ENCODE data around the gene VPS8.

VPS8 gene

GRCh38 chr3:184785890-184786279 is 26.1 kb upstream of the VPS8 start:
- Histone ChIP-seq H3K9me3 (ENCODE audit: control insufficient read depth, low read length) (no peaks in the 10 kb centered on the region), H3K4me3 (ENCODE audit: insufficient read depth, low read depth, low read length) (no peak overlapping the region), H3K27ac (ENCODE audit: insufficient read depth, low read depth, low read length, poor library complexity, severe bottlenecking) (no peak overlapping the region), H3K36me3 (ENCODE audit: control insufficient read depth, insufficient read depth, low read length) (no peaks in the 10 kb centered on the region), H3K4me1 (ENCODE audit: control insufficient read depth, insufficient read depth, low read length) (no peaks in the 10 kb centered on the region), H3K27me3 (ENCODE audit: control insufficient read depth, insufficient read depth, low read length, poor library complexity, severe bottlenecking) (no peaks in the 10 kb centered on the region)
- WGBS, 2 experiments = 86 to 91% methylated on average over 12 of the region's 12 CpGs

GRCh38 chr3:184786280-184786941 is 25.6 kb upstream of the VPS8 start:
- WGBS, 2 experiments = 74 to 75% methylated on average over 10 of the region's 10 CpGs

GRCh38 chr3:184788751-184789150 is 23.2 kb upstream of the VPS8 start:
- whole genome bisulfite sequencing, 2 experiments = 85 to 91% methylated on average over 4 of the region's 4 CpGs
- no peaks in the 10 kb centered on the region for H3K4me1 ChIP-seq (ENCODE audit: control insufficient read depth, insufficient read depth, low read length)
- H3K27me3 ChIP-seq (ENCODE audit: control insufficient read depth, insufficient read depth, low read length, poor library complexity, severe bottlenecking) = no peaks in the 10 kb centered on the region
- no peaks in the 10 kb centered on the region for H3K9me3 ChIP-seq (ENCODE audit: control insufficient read depth, low read length)
- no peak overlapping the region for H3K27ac ChIP-seq (ENCODE audit: insufficient read depth, low read depth, low read length, poor library complexity, severe bottlenecking)
- no peaks in the 10 kb centered on the region for H3K36me3 ChIP-seq (ENCODE audit: control insufficient read depth, insufficient read depth, low read length)
- H3K4me3 ChIP-seq (ENCODE audit: insufficient read depth, low read depth, low read length) = no peak overlapping the region

More at GRCh38 chr3:184786280-184786941, 25.6 kb upstream of the VPS8 start:
- Histone ChIP-seq H3K4me3 (ENCODE audit: insufficient read depth, low read depth, low read length) (no peak overlapping the region), H3K4me1 (ENCODE audit: control insufficient read depth, insufficient read depth, low read length) (no peaks in the 10 kb centered on the region), H3K36me3 (ENCODE audit: control insufficient read depth, insufficient read depth, low read length) (no peaks in the 10 kb centered on the region), H3K27me3 (ENCODE audit: control insufficient read depth, insufficient read depth, low read length, poor library complexity, severe bottlenecking) (no peaks in the 10 kb centered on the region), H3K27ac (ENCODE audit: insufficient read depth, low read depth, low read length, poor library complexity, severe bottlenecking) (no peak overlapping the region), H3K9me3 (ENCODE audit: control insufficient read depth, low read length) (no peaks in the 10 kb centered on the region)

GRCh38 chr3:184789314-184789998 is 22.5 kb upstream of the VPS8 start:
- H3K27ac ChIP-seq (ENCODE audit: insufficient read depth, low read depth, low read length, poor library complexity, severe bottlenecking) = no peak overlapping the region
- H3K27me3 ChIP-seq (ENCODE audit: control insufficient read depth, insufficient read depth, low read length, poor library complexity, severe bottlenecking) = no peaks in the 10 kb centered on the region
- H3K9me3 ChIP-seq (ENCODE audit: control insufficient read depth, low read length) = no peaks in the 10 kb centered on the region
- H3K36me3 ChIP-seq (ENCODE audit: control insufficient read depth, insufficient read depth, low read length) = no peaks in the 10 kb centered on the region
- WGBS, 2 experiments = 89 to 93% methylated on average over 5 of the region's 5 CpGs
- no peaks in the 10 kb centered on the region for H3K4me1 ChIP-seq (ENCODE audit: control insufficient read depth, insufficient read depth, low read length)
- no peak overlapping the region for H3K4me3 ChIP-seq (ENCODE audit: insufficient read depth, low read depth, low read length)

- H3K27me3 ChIP-seq (ENCODE audit: control insufficient read depth, insufficient read depth, low read length, poor library complexity, severe bottlenecking) = no peaks in the 10 kb centered on the region
- H3K27ac ChIP-seq (ENCODE audit: insufficient read depth, low read depth, low read length, poor library complexity, severe bottlenecking) = no peak overlapping the region
- peaks cover 13% of the 10 kb centered on the region for H3K4me1 ChIP-seq (ENCODE audit: control insufficient read depth, insufficient read depth, low read length)
- H3K36me3 ChIP-seq (ENCODE audit: control insufficient read depth, insufficient read depth, low read length) = no peaks in the 10 kb centered on the region
- no peaks in the 10 kb centered on the region for H3K9me3 ChIP-seq (ENCODE audit: control insufficient read depth, low read length)
- H3K4me3 ChIP-seq (ENCODE audit: insufficient read depth, low read depth, low read length) = no peak overlapping the region
- 60 to 75% methylated on average over 1 to 2 of the region's 3 CpGs for WGBS, 2 experiments
Observed at GRCh38 chr3:184791171-184791570, 20.8 kb upstream of the VPS8 start.

GRCh38 chr3:184795522-184796190 is 16.3 kb upstream of the VPS8 start:
- H3K4me1 ChIP-seq (ENCODE audit: control insufficient read depth, insufficient read depth, low read length) = peaks cover 15% of the 10 kb centered on the region
- no peaks in the 10 kb centered on the region for H3K27me3 ChIP-seq (ENCODE audit: control insufficient read depth, insufficient read depth, low read length, poor library complexity, severe bottlenecking)
- H3K4me3 ChIP-seq (ENCODE audit: insufficient read depth, low read depth, low read length) = no peak overlapping the region
- WGBS, 2 experiments = 62 to 64% methylated on average over 4 of the region's 4 CpGs
- no peak overlapping the region for H3K27ac ChIP-seq (ENCODE audit: insufficient read depth, low read depth, low read length, poor library complexity, severe bottlenecking)
- no peaks in the 10 kb centered on the region for H3K9me3 ChIP-seq (ENCODE audit: control insufficient read depth, low read length)
- no peaks in the 10 kb centered on the region for H3K36me3 ChIP-seq (ENCODE audit: control insufficient read depth, insufficient read depth, low read length)

GRCh38 chr3:184796551-184796950 is 15.4 kb upstream of the VPS8 start:
- WGBS, 2 experiments = 69 to 74% methylated on average over 8 of the region's 8 CpGs
- no peaks in the 10 kb centered on the region for H3K36me3 ChIP-seq (ENCODE audit: control insufficient read depth, insufficient read depth, low read length)
- no peaks in the 10 kb centered on the region for H3K27me3 ChIP-seq (ENCODE audit: control insufficient read depth, insufficient read depth, low read length, poor library complexity, severe bottlenecking)
- H3K27ac ChIP-seq (ENCODE audit: insufficient read depth, low read depth, low read length, poor library complexity, severe bottlenecking) = no peak overlapping the region
- peaks cover 15% of the 10 kb centered on the region for H3K4me1 ChIP-seq (ENCODE audit: control insufficient read depth, insufficient read depth, low read length)
- H3K9me3 ChIP-seq (ENCODE audit: control insufficient read depth, low read length) = no peaks in the 10 kb centered on the region
- no peak overlapping the region for H3K4me3 ChIP-seq (ENCODE audit: insufficient read depth, low read depth, low read length)

- WGBS, 2 experiments = 94 to 98% methylated on average over 3 of the region's 3 CpGs
- H3K27me3 ChIP-seq (ENCODE audit: control insufficient read depth, insufficient read depth, low read length, poor library complexity, severe bottlenecking) = no peaks in the 10 kb centered on the region
- no peaks in the 10 kb centered on the region for H3K36me3 ChIP-seq (ENCODE audit: control insufficient read depth, insufficient read depth, low read length)
- H3K4me3 ChIP-seq (ENCODE audit: insufficient read depth, low read depth, low read length) = no peak overlapping the region
- H3K9me3 ChIP-seq (ENCODE audit: control insufficient read depth, low read length) = no peaks in the 10 kb centered on the region
- H3K4me1 ChIP-seq (ENCODE audit: control insufficient read depth, insufficient read depth, low read length) = peaks cover 15% of the 10 kb centered on the region
- no peak overlapping the region for H3K27ac ChIP-seq (ENCODE audit: insufficient read depth, low read depth, low read length, poor library complexity, severe bottlenecking)
Observed at GRCh38 chr3:184796954-184797353, 15.0 kb upstream of the VPS8 start.

GRCh38 chr3:184798120-184798519 is 13.8 kb upstream of the VPS8 start:
- H3K36me3 ChIP-seq (ENCODE audit: control insufficient read depth, insufficient read depth, low read length) = no peaks in the 10 kb centered on the region
- WGBS, 2 experiments = 86 to 90% methylated on average over 3 of the region's 3 CpGs
- H3K9me3 ChIP-seq (ENCODE audit: control insufficient read depth, low read length) = no peaks in the 10 kb centered on the region
- H3K4me3 ChIP-seq (ENCODE audit: insufficient read depth, low read depth, low read length) = no peak overlapping the region
- H3K27me3 ChIP-seq (ENCODE audit: control insufficient read depth, insufficient read depth, low read length, poor library complexity, severe bottlenecking) = no peaks in the 10 kb centered on the region
- H3K4me1 ChIP-seq (ENCODE audit: control insufficient read depth, insufficient read depth, low read length) = peaks cover 15% of the 10 kb centered on the region
- H3K27ac ChIP-seq (ENCODE audit: insufficient read depth, low read depth, low read length, poor library complexity, severe bottlenecking) = no peak overlapping the region

- peaks cover 9% of the 10 kb centered on the region for H3K4me1 ChIP-seq (ENCODE audit: control insufficient read depth, insufficient read depth, low read length)
- H3K27me3 ChIP-seq (ENCODE audit: control insufficient read depth, insufficient read depth, low read length, poor library complexity, severe bottlenecking) = no peaks in the 10 kb centered on the region
- no peaks in the 10 kb centered on the region for H3K36me3 ChIP-seq (ENCODE audit: control insufficient read depth, insufficient read depth, low read length)
- no peaks in the 10 kb centered on the region for H3K9me3 ChIP-seq (ENCODE audit: control insufficient read depth, low read length)
- H3K27ac ChIP-seq (ENCODE audit: insufficient read depth, low read depth, low read length, poor library complexity, severe bottlenecking) = no peak overlapping the region
- 82 to 92% methylated on average over 6 of the region's 6 CpGs for WGBS, 2 experiments
- no peak overlapping the region for H3K4me3 ChIP-seq (ENCODE audit: insufficient read depth, low read depth, low read length)
Observed at GRCh38 chr3:184800349-184800930, 11.5 kb upstream of the VPS8 start.
